ENCODE results near the gene DIP2C. TPM values are rescaled to one million over a fixed set of nuclear protein-coding genes. Genes with fewer than 3 reads are reported as not detected.
"Not testable (repeated sequence)": the region's sequence is repeated elsewhere in the genome, so short reads cannot be mapped to it uniquely, and the experiment has no call there.

The DIP2C gene
- polyA plus RNA-seq, 4 donors: 3.1 to 13.3 (median 4.7) TPM

- H3K27ac ChIP-seq (ENCODE audit: low read depth in 1 of 3, low read length in 2 of 3): peak overlapping the region; percentile 94 to 96 (median 95)
- H3K9me3 ChIP-seq (ENCODE audit: control insufficient read depth in 2 of 2, insufficient read depth in 1 of 2, low read depth in 1 of 2, low read length in 1 of 2): no peaks in the 10 kb centered on the region
- H3K4me1 ChIP-seq (ENCODE audit: control insufficient read depth in 3 of 3, insufficient read depth in 2 of 3, low read depth in 1 of 3, low read length in 2 of 3): peaks cover 0 to 47% (median 0%) of the 10 kb centered on the region in 3 donors
- H3K4me3 ChIP-seq (ENCODE audit: low read depth in 1 of 3, low read length in 3 of 3): peak overlapping the region in 2 of 3 donors; percentile 39 to 68
- FAIRE-seq: no peak
- H3K36me3 ChIP-seq (ENCODE audit: control insufficient read depth in 3 of 3, insufficient read depth in 2 of 3, low read depth in 1 of 3, low read length in 3 of 3): peaks cover 0 to 18% (median 0%) of the 10 kb centered on the region in 3 donors
- H3K27me3 ChIP-seq (ENCODE audit: control insufficient read depth in 3 of 3, insufficient read depth in 3 of 3, low read length in 3 of 3): no peaks in the 10 kb centered on the region
- peak; percentile 32 to 62 for DNase-seq
- WGBS, 3 donors: 7 to 49% (median 37%) methylated on average over 10 of the region's 10 CpGs
These were observed 39.0 kb downstream of the DIP2C start for GRCh38 chr10:650441-650851.

GRCh38 chr10:649798-650440, 39.5 kb downstream of the DIP2C start:
- Histone ChIP-seq H3K4me1 (ENCODE audit: control insufficient read depth in 3 of 3, insufficient read depth in 2 of 3, low read depth in 1 of 3, low read length in 2 of 3) (peaks cover 0 to 46% (median 0%) of the 10 kb centered on the region in 3 donors), H3K9me3 (ENCODE audit: control insufficient read depth in 2 of 2, insufficient read depth in 1 of 2, low read depth in 1 of 2, low read length in 1 of 2) (peaks cover 0 to 4% of the 10 kb centered on the region in 2 donors), H3K27me3 (ENCODE audit: control insufficient read depth in 3 of 3, insufficient read depth in 3 of 3, low read length in 3 of 3) (peaks cover 0 to under 1% (median 0%) of the 10 kb centered on the region in 3 donors), H3K27ac (ENCODE audit: low read depth in 1 of 3, low read length in 2 of 3) (peak overlapping the region; percentile 94 to 96 (median 95)), H3K36me3 (ENCODE audit: control insufficient read depth in 3 of 3, insufficient read depth in 2 of 3, low read depth in 1 of 3, low read length in 3 of 3) (peaks cover 0 to 21% (median 0%) of the 10 kb centered on the region in 3 donors), H3K4me3 (ENCODE audit: low read depth in 1 of 3, low read length in 3 of 3) (peak overlapping the region in 2 of 3 donors; percentile 39 to 68)
- DNase-seq: peak; percentile 96 to 97
- no peak for FAIRE-seq
- WGBS, 3 donors: 13 to 39% (median 19%) methylated on average over 24 of the region's 24 CpGs

GRCh38 chr10:649445-649797, 40.0 kb downstream of the DIP2C start:
- peak; percentile 36 for FAIRE-seq
- Histone ChIP-seq H3K27me3 (ENCODE audit: control insufficient read depth in 3 of 3, insufficient read depth in 3 of 3, low read length in 3 of 3) (peaks cover 0 to 2% (median 0%) of the 10 kb centered on the region in 3 donors), H3K9me3 (ENCODE audit: control insufficient read depth in 2 of 2, insufficient read depth in 1 of 2, low read depth in 1 of 2, low read length in 1 of 2) (peaks cover 0 to 9% of the 10 kb centered on the region in 2 donors), H3K27ac (ENCODE audit: low read depth in 1 of 3, low read length in 2 of 3) (peak overlapping the region in 2 of 3 donors; percentile 95 to 96), H3K4me3 (ENCODE audit: low read depth in 1 of 3, low read length in 3 of 3) (no peak overlapping the region), H3K36me3 (ENCODE audit: control insufficient read depth in 3 of 3, insufficient read depth in 2 of 3, low read depth in 1 of 3, low read length in 3 of 3) (peaks cover 0 to 24% (median 0%) of the 10 kb centered on the region in 3 donors), H3K4me1 (ENCODE audit: control insufficient read depth in 3 of 3, insufficient read depth in 2 of 3, low read depth in 1 of 3, low read length in 2 of 3) (peaks cover 0 to 41% (median 0%) of the 10 kb centered on the region in 3 donors)
- DNase-seq: no peak
- 20 to 52% (median 26%) methylated on average over 4 of the region's 4 CpGs for WGBS, 3 donors

- WGBS, 3 donors: 94 to 97% (median 96%) methylated on average over 15 of the region's 15 CpGs
- not testable (repeated sequence) for H3K27ac ChIP-seq (ENCODE audit: low read depth in 1 of 3, low read length in 2 of 3); DNase-seq
These were observed 42.4 kb downstream of the DIP2C start for GRCh38 chr10:647019-647418.

GRCh38 chr10:646118-646524, 43.3 kb downstream of the DIP2C start:
- H3K4me1 ChIP-seq (ENCODE audit: control insufficient read depth in 3 of 3, insufficient read depth in 2 of 3, low read depth in 1 of 3, low read length in 2 of 3): peaks cover 0 to 23% (median 0%) of the 10 kb centered on the region in 3 donors
- WGBS, 3 donors: 85 to 89% (median 85%) methylated on average over 14 of the region's 14 CpGs
- no peak for FAIRE-seq
- H3K27ac ChIP-seq (ENCODE audit: low read depth in 1 of 3, low read length in 2 of 3): no peak overlapping the region
- peaks cover 0 to 11% (median 0%) of the 10 kb centered on the region in 3 donors for H3K36me3 ChIP-seq (ENCODE audit: control insufficient read depth in 3 of 3, insufficient read depth in 2 of 3, low read depth in 1 of 3, low read length in 3 of 3)
- H3K27me3 ChIP-seq (ENCODE audit: control insufficient read depth in 3 of 3, insufficient read depth in 3 of 3, low read length in 3 of 3): peaks cover 0 to 2% (median 0%) of the 10 kb centered on the region in 3 donors
- H3K9me3 ChIP-seq (ENCODE audit: control insufficient read depth in 2 of 2, insufficient read depth in 1 of 2, low read depth in 1 of 2, low read length in 1 of 2): peaks cover 0 to 11% of the 10 kb centered on the region in 2 donors
- peak in 1 of 2 donors; percentile 31 for DNase-seq
- H3K4me3 ChIP-seq (ENCODE audit: low read depth in 1 of 3, low read length in 3 of 3): no peak overlapping the region

More at GRCh38 chr10:647019-647418, 42.4 kb downstream of the DIP2C start:
- peaks cover 0 to 11% of the 10 kb centered on the region in 2 donors for H3K9me3 ChIP-seq (ENCODE audit: control insufficient read depth in 2 of 2, insufficient read depth in 1 of 2, low read depth in 1 of 2, low read length in 1 of 2)
- H3K4me3 ChIP-seq (ENCODE audit: low read depth in 1 of 3, low read length in 3 of 3); FAIRE-seq; H3K27me3 ChIP-seq (ENCODE audit: control insufficient read depth in 3 of 3, insufficient read depth in 3 of 3, low read length in 3 of 3): not testable (repeated sequence)
- H3K36me3 ChIP-seq (ENCODE audit: control insufficient read depth in 3 of 3, insufficient read depth in 2 of 3, low read depth in 1 of 3, low read length in 3 of 3): peaks cover 0 to 18% (median 0%) of the 10 kb centered on the region in 3 donors
- peaks cover 0 to 30% (median 0%) of the 10 kb centered on the region in 3 donors for H3K4me1 ChIP-seq (ENCODE audit: control insufficient read depth in 3 of 3, insufficient read depth in 2 of 3, low read depth in 1 of 3, low read length in 2 of 3)

- DNase-seq (no peak), FAIRE-seq (no peak)
- WGBS, 3 donors: 93 to 97% (median 95%) methylated on average over 5 of the region's 5 CpGs
- Histone ChIP-seq H3K4me1 (ENCODE audit: control insufficient read depth in 3 of 3, insufficient read depth in 2 of 3, low read depth in 1 of 3, low read length in 2 of 3) (peaks cover 0 to 11% (median 0%) of the 10 kb centered on the region in 3 donors), H3K9me3 (ENCODE audit: control insufficient read depth in 2 of 2, insufficient read depth in 1 of 2, low read depth in 1 of 2, low read length in 1 of 2) (peaks cover 0 to 11% of the 10 kb centered on the region in 2 donors), H3K27me3 (ENCODE audit: control insufficient read depth in 3 of 3, insufficient read depth in 3 of 3, low read length in 3 of 3) (peaks cover 0 to 2% (median 0%) of the 10 kb centered on the region in 3 donors), H3K36me3 (ENCODE audit: control insufficient read depth in 3 of 3, insufficient read depth in 2 of 3, low read depth in 1 of 3, low read length in 3 of 3) (peaks cover 0 to 8% (median 0%) of the 10 kb centered on the region in 3 donors), H3K4me3 (ENCODE audit: low read depth in 1 of 3, low read length in 3 of 3) (no peak overlapping the region), H3K27ac (ENCODE audit: low read depth in 1 of 3, low read length in 2 of 3) (no peak overlapping the region)
These were observed 44.5 kb downstream of the DIP2C start for GRCh38 chr10:644943-645334.

GRCh38 chr10:644076-644942, 45.2 kb downstream of the DIP2C start:
- Histone ChIP-seq H3K36me3 (ENCODE audit: control insufficient read depth in 3 of 3, insufficient read depth in 2 of 3, low read depth in 1 of 3, low read length in 3 of 3) (peaks cover 0 to 8% (median 0%) of the 10 kb centered on the region in 3 donors), H3K9me3 (ENCODE audit: control insufficient read depth in 2 of 2, insufficient read depth in 1 of 2, low read depth in 1 of 2, low read length in 1 of 2) (peaks cover 0 to 11% of the 10 kb centered on the region in 2 donors), H3K27me3 (ENCODE audit: control insufficient read depth in 3 of 3, insufficient read depth in 3 of 3, low read length in 3 of 3) (peaks cover 0 to 2% (median 0%) of the 10 kb centered on the region in 3 donors), H3K4me3 (ENCODE audit: low read depth in 1 of 3, low read length in 3 of 3) (no peak overlapping the region), H3K4me1 (ENCODE audit: control insufficient read depth in 3 of 3, insufficient read depth in 2 of 3, low read depth in 1 of 3, low read length in 2 of 3) (peaks cover 0 to 6% (median 0%) of the 10 kb centered on the region in 3 donors), H3K27ac (ENCODE audit: low read depth in 1 of 3, low read length in 2 of 3) (no peak overlapping the region)
- no peak for FAIRE-seq
- 89 to 92% (median 90%) methylated on average over 22 to 23 of the region's 23 CpGs for WGBS, 3 donors
- no peak for DNase-seq

Measured in small intestine (tissue), 7 donors.